PC-9 (cell line): Measurements from ENCODE around the gene RANBP10. TPM values are rescaled to one million over a fixed set of nuclear protein-coding genes. Genes with fewer than 3 reads are reported as not detected.

Source experiments
- BruUV-seq: library from RNA; stranded (reverse); fragments of 400-500 nt; replicated peaks from 2 replicates; lab custom pipeline; 2021; lab: Mats Ljungman, UMichigan
- CTCF ChIA-PET: fragments of 300-600 bp; sonication (Branson Sonifier 250); formaldehyde crosslinking; loops from one replicate; lab custom pipeline; 2022; ENCODE audit warnings: antibody characterized with exemption; lab: Charles Lee
- POLR2A ChIA-PET: fragments of 300-600 bp; sonication (Branson Sonifier 250); formaldehyde crosslinking; loops from one replicate; lab custom pipeline; 2022; ENCODE audit warnings: antibody characterized with exemption; ENCODE audit not compliant: unreplicated experiment; lab: Charles Lee
- DNase-seq, 2 experiments: peaks; one replicate each; pipeline versions ENCODE4 v3.0.0 to v3.0.0-alpha.2; 2015 to 2022; ENCODE audit warnings: mixed read lengths in 1 of 2
- H2AFZ ChIP-seq: fragments of 200-600 bp; sonication (generic); 2 replicates; pipeline ENCODE4 v1.8.1; 2017; ENCODE audit warnings: antibody characterized with exemption
- H3F3A ChIP-seq: fragments of 200-600 bp; sonication (generic); 2 replicates; pipeline ENCODE4 v1.8.1; 2017; ENCODE audit warnings: antibody characterized with exemption, mild to moderate bottlenecking, low read depth; ENCODE audit not compliant: insufficient read depth
- H3K27ac ChIP-seq: fragments of 200-600 bp; sonication (generic); 2 replicates; pipeline ENCODE4 v1.6.1; 2016; ENCODE audit warnings: mixed run types
- H3K27me3 ChIP-seq: fragments of 200-600 bp; sonication (generic); 2 replicates; pipeline ENCODE4 v1.6.1; 2016; ENCODE audit warnings: low read depth, mixed run types; ENCODE audit not compliant: insufficient read depth
- H3K36me3 ChIP-seq: fragments of 200-600 bp; sonication (generic); 2 replicates; pipeline ENCODE4 v1.6.1; 2016; ENCODE audit warnings: low read depth, mixed run types
- H3K4me1 ChIP-seq: fragments of 200-600 bp; sonication (generic); replicated peaks from 2 replicates; pipeline ENCODE4 v1.6.1; 2016; ENCODE audit warnings: mixed run types; ENCODE audit not compliant: insufficient read depth
- H3K4me2 ChIP-seq: fragments of 200-600 bp; sonication (generic); 2 replicates; pipeline ENCODE4 v1.6.1; 2017; ENCODE audit warnings: mixed run types
- H3K4me3 ChIP-seq: fragments of 200-600 bp; sonication (generic); 2 replicates; pipeline ENCODE4 v1.6.1; 2016; ENCODE audit warnings: mixed run types
- H3K79me2 ChIP-seq: fragments of 200-600 bp; sonication (generic); 2 replicates; pipeline ENCODE4 v1.6.1; 2017; ENCODE audit warnings: low read depth, mixed run types
- H3K9me2 ChIP-seq: fragments of 200-600 bp; sonication (generic); 2 replicates; pipeline ENCODE4 v1.8.1; 2017; ENCODE audit warnings: mild to moderate bottlenecking; ENCODE audit not compliant: insufficient read depth
- H3K9me3 ChIP-seq: fragments of 200-600 bp; sonication (generic); 2 replicates; pipeline ENCODE4 v1.8.1; 2016; ENCODE audit warnings: low read depth; ENCODE audit not compliant: insufficient read depth
- H4K20me1 ChIP-seq: fragments of 200-600 bp; sonication (generic); 2 replicates; pipeline ENCODE4 v1.8.1; 2017; ENCODE audit not compliant: insufficient read depth
- CTCF ChIP-seq: fragments of 200-600 bp; sonication (generic); conservative IDR thresholded peaks from 2 replicates; pipeline ENCODE4 v1.6.1; 2017; ENCODE audit warnings: mixed run types, antibody characterized with exemption, mild to moderate bottlenecking, moderate library complexity
- EZH2 ChIP-seq: fragments of 200-600 bp; sonication (generic); IDR thresholded peaks from 2 replicates; pipeline ENCODE4 v1.8.0; 2017; ENCODE audit warnings: antibody characterized with exemption, low read depth
- intact Hi-C: fragments of 100-400 bp; cut with micrococcal nuclease; formaldehyde crosslinking; loops from one replicate; pipeline ENCODE4 v1.10.0; 2022; ENCODE audit not compliant: unreplicated experiment
- total RNA-seq: library from RNA; stranded (reverse); gene quantifications from 2 replicates; pipeline ENCODE4 v1.2.3, GENCODE V29; 2021

The RANBP10 gene
- total RNA-seq, 1 experiment from 2014 or later = 21.0 TPM

GRCh38 chr16:67834242-67834614 lies 27.9 kb upstream of the RANBP10 start:
- TF ChIP-seq CTCF = no peak
- TF ChIP-seq EZH2 = no peak
- peaks cover 6% of the 10 kb centered on the region; the same call in 1 of the 2 replicates for H3K4me1 ChIP-seq
- no peaks in the 10 kb centered on the region for H3K27me3 ChIP-seq
- no peaks in the 10 kb centered on the region; the same call in 1 of the 2 replicates for H3F3A ChIP-seq
- intact Hi-C loops = no loop called here
- peak overlapping the region; percentile 94 for H3K4me2 ChIP-seq
- peak overlapping the region; percentile 97 for H3K4me3 ChIP-seq
- H3K36me3 ChIP-seq = no peaks in the 10 kb centered on the region
- no peaks in the 10 kb centered on the region for H3K9me3 ChIP-seq
- no peak overlapping the region for H3K27ac ChIP-seq
- no peaks in the 10 kb centered on the region for H3K9me2 ChIP-seq
- DNase-seq = no peak
- no TSS peak for BruUV-seq
- peak overlapping the region; percentile 99 for H2AFZ ChIP-seq
- no peaks in the 10 kb centered on the region for H4K20me1 ChIP-seq
- ChIA-PET CTCF (interaction anchor here (0.5 to 0.7 kb wide), 2 partner anchors 15 to 311 kb away, joined by 3 read pairs; no protein-coding TSS in a partner anchor), POLR2A (interaction anchor here (0.7 kb wide), 1 partner anchor 99 kb away, joined by 3 read pairs; no protein-coding TSS in a partner anchor)
- no peaks in the 10 kb centered on the region; the same call in 1 of the 2 replicates for H3K79me2 ChIP-seq

- ChIA-PET POLR2A (interaction anchor here (0.7 kb wide), 1 partner anchor 99 kb away, joined by 3 read pairs; no protein-coding TSS in a partner anchor), CTCF (interaction anchor here (0.6 to 1.1 kb wide), 3 partner anchors 50 to 311 kb away, joined by 3 to 5 read pairs (median 3); partner anchors contain the start of genes NRN1L and PARD6A)
- peak; percentile 76 to 87 for DNase-seq
- Histone ChIP-seq H3K79me2 (no peaks in the 10 kb centered on the region; the same call in 1 of the 2 replicates), H3K4me3 (peak overlapping the region; percentile 97), H4K20me1 (no peaks in the 10 kb centered on the region), H2AFZ (peak overlapping the region; percentile 99), H3K4me1 (peaks cover 6% of the 10 kb centered on the region; the same call in 1 of the 2 replicates), H3K4me2 (peak overlapping the region; percentile 94), H3K36me3 (no peaks in the 10 kb centered on the region), H3K9me3 (no peaks in the 10 kb centered on the region), H3K27me3 (no peaks in the 10 kb centered on the region), H3K27ac (no peak overlapping the region), H3F3A (no peaks in the 10 kb centered on the region; the same call in 1 of the 2 replicates), H3K9me2 (no peaks in the 10 kb centered on the region)
- intact Hi-C loops = no loop called here
- TF ChIP-seq EZH2 (no peak), CTCF (no peak)
- BruUV-seq = TSS peak; percentile 60
Measured at GRCh38 chr16:67833415-67834241, 27.3 kb upstream of the RANBP10 start.

GRCh38 chr16:67833030-67833414 lies 26.7 kb upstream of the RANBP10 start:
- Histone ChIP-seq H3K79me2 (no peaks in the 10 kb centered on the region; the same call in 1 of the 2 replicates), H3K4me3 (peak overlapping the region; percentile 97), H3K36me3 (no peaks in the 10 kb centered on the region), H3K27me3 (no peaks in the 10 kb centered on the region), H3F3A (no peaks in the 10 kb centered on the region; the same call in 1 of the 2 replicates), H3K4me2 (peak overlapping the region; percentile 94), H4K20me1 (no peaks in the 10 kb centered on the region), H2AFZ (peak overlapping the region; percentile 99), H3K27ac (no peak overlapping the region), H3K4me1 (peaks cover 6% of the 10 kb centered on the region; the same call in 1 of the 2 replicates), H3K9me2 (no peaks in the 10 kb centered on the region), H3K9me3 (no peaks in the 10 kb centered on the region)
- no TSS peak for BruUV-seq
- DNase-seq = peak; percentile 12 to 49
- no peak for TF ChIP-seq EZH2
- TF ChIP-seq CTCF = no peak
- intact Hi-C loops = no loop called here
- ChIA-PET CTCF (interaction anchor here (0.6 to 1.1 kb wide), 2 partner anchors 51 to 172 kb away, joined by 3 to 5 read pairs; partner anchors contain the start of genes NRN1L and PARD6A), POLR2A (no interaction called here)
